Iris pigment epithelial cell (primary cell): ENCODE measurements around the gene CEP57L1.
"Not testable (repeated sequence)": the region's sequence is repeated elsewhere in the genome, so short reads cannot be mapped to it uniquely, and the experiment has no call there.

ENCODE experiments used
- DNase-seq: peaks from one replicate; pipeline ENCODE4 v3.0.0-alpha.2; 2011; ENCODE audit warnings: low read depth

Gene CEP57L1

DNA sequence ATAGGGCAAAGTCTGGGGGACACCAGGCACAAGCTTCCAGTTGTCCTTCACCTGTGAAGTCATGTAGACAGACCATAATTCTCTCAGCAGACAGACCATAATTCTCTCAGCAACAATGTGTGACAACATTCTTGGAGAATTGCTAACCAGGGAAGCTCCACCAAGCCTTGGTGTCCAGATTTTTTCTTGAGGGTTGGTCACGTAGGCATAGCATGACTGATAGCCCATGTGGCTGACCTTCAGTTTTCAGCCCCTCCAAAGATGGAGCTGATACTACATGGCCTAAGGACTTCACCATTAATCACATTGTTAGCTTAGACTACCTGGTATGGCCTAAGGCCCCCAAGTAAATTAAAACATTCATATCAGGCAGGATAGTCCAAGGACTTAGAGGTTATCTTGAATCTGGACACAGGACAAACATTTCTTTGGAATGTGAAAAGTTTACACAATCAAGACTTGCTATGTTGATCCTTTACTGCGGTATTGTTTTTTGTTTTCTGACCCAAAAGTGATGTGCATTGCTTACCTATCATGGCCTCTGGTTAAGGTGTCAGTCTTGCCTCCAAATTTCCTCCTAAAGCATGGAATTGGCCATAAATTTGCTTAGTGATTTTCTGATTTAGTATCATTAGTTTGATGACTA, 76.9 kb downstream of the CEP57L1 start:
- peak; percentile 11 for DNase-seq

DNA sequence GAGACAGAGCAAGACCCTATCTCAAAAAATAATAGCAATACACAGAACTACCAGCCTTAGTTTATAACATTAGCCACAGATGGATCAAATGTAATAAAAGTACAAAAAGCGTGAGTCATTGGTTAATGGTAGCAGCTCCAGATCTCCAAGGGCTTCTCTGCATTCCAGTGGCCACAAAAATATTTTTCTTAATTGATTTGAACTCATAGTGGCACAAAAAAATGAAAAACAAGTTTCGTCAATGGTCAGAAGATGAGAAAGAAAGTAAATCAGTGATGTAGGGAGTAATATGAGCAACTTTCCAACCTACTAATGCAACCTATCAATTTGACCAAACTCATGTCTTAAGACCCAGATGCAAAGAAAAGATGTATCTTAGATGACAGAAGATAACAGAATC, 79.6 kb downstream of the CEP57L1 start:
- DNase-seq = peak; percentile 58

DNA sequence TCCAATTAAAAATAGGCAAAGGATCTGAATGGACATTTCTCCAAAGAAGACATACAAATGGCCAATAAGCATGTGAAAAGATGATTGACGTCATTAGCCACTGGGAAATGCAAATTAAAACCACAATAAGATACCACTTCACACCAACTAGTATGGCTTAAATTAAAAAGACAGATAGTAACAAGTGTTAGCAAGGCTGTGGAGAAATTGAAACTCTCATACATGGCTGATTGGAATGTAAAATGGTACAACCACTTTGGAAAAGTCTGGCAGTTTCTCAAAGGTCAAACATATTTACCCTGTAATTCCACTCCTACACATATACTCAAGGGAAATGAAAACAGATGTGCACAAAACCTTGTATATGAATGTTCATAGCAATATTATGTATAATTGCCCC, 83.6 kb downstream of the CEP57L1 start:
- DNase-seq = no peak

DNA sequence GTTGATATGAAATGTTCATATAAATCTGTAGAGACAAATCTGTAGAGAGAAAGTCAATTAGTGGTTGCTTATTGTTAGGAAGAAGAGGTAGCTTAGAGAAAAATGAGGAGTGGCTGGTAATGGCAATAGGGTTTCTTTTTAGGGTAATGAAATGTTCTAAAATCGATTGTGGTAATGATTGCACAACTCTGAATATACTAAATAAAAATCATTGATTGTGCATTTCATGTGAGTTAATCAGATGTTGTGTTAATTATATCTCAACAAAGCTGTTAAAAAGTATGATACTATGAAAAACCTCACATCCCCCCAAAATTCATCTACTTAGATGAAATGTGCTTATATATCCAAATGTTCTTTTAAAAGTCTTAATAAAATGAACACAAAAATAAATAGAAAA, 84.2 kb downstream of the CEP57L1 start:
- DNase-seq = no peak

DNA sequence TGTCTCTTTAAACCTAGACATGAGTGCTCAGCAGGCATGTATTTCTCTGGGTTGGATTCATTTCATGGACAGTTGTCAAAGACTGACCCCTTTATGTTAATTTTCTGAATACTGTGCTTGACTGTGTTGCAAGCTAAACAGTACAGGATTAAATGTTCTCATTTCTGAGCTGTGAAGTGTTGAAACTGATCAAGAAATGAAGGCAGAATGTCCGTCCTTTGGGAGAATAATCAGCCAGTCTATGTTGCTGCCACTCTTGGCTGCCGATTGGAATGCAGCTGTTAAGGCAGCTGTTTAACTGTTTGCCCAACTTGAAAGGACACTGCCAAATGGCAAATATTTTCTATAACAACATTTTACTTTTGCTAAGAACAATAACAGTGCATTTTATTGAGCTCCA, 87.3 kb downstream of the CEP57L1 start:
- no peak for DNase-seq

DNA sequence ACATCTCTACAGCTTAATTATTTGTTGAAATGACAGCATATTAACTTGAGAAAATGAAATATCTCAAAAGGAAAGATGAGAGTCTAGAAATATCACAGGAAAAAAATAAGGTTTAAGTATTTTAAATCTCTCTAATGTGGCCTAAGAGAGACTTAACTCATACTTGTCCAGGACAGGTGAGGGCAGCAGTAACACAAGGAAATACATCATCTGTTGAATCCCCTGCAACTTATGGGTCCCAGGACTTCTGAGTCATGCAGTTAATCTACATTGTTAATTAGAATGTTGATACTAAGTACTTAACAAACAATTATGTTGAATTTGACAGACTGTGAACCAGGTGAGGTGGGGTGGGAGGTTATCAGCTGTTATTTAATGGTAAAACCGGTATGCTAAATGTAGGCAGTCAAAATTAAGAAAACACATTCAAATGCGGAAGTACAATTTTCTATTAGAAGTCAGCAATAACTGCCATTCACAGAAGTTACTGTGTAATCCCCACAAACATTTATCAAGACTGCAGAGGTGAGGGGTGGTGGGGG, 87.9 kb downstream of the CEP57L1 start:
- DNase-seq = no peak

DNA sequence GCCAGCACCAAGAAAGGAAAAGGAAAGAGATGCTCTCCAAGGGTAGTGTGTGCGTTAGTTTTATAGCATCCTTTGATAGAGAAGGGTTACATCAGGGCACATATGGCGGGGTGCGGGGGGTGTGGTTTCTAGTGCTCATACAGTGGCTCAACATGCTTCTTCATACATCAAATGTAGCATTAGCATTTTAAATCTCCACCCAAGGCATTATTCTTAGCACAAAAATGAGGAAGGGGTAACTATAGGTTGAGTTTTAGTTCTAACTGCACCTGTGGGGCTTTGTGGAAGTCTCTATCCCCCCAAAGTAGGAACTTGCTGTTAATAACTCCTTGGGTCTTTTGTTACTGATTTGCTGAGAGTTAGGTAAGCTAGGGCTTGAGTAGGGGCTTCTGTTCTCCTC, 89.3 kb downstream of the CEP57L1 start:
- no peak for DNase-seq

DNA sequence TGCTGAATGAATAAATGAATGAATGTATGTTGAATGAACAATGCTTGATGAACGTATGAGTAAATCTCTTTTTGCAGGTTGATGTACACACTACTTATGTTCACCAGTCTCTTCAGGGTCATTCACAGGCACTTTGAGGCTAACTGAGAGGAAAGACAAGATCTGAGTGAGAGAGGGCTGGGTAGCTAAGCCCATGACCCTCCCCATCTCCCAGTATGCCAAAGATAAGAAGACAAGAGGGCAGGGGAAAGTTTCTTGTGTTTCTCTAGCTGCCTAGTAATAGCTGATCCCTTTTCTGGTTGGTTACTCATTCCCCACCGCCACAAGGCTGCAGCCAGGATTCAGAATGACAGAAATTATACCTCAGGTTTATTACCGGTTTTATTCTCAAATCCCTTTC, 90.7 kb downstream of the CEP57L1 start:
- no peak for DNase-seq

DNA sequence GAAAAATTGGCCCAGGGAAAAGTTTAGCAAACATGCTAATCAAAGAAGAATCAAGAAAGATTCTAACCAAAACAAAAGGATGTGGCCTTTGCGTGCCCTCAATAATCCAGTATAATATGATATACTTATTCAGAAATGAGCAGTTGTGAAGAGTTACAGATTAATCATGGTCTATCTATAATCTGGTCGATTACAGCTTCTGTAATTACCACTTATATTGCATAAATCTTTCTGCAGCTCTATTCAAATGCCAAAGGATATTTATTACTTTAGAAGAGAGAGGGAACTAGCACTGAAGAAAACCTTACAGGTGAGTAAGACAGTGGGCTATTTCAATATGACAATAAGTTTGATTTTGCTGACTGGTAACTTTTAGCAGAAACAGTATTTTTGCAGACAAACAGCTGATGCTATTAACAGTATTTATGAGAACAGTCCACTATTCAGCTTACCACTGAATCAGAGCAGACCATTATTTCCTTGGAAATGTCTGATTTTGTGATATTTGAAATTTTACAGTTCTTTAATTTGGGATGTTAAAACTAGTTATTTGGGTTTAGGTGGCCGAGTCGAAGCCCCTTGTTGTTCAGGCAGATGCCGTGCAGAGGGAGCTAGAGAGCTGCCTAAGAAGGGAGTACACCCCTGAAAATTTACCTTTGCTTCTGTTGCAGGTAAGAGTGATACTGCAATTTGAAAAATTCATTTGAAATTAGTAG, 92.2 kb downstream of the CEP57L1 start:
- DNase-seq = peak; percentile 35

DNA sequence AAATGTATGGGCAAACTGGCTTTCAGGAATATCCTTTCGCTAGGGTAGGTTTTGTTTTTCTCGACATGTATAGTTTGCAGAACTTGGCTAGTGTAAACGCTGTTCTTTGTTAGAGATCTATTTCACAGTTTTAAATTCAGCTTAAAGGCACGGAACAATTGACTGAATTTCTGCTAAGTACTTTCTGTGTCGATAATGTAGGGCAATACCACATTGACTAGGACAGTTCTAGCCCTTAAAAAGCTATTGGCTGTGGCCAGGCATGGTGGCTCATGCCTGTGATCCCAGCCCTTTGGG, 92.8 kb downstream of the CEP57L1 start:
- no peak for DNase-seq

DNA sequence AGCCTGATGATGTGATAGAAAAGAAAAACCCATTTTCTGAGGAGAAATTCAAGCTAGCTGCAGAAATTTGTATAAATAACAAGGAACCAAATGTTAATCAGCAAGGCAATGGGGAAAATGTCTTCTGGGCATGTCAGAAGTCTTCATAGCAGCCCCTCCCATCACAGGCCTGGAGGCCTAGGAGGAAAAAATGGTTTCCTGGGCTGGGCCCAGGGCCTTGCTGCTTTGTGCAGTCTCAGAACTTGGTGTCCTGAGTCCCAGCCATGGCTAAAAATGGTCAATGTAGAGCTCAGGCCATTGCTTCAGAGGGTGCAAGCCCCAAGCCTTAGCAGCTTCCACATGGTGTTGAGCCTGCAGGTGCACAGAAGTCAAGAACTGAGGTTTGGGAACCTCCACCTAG, 96.1 kb downstream of the CEP57L1 start:
- not testable (repeated sequence) for DNase-seq

DNA sequence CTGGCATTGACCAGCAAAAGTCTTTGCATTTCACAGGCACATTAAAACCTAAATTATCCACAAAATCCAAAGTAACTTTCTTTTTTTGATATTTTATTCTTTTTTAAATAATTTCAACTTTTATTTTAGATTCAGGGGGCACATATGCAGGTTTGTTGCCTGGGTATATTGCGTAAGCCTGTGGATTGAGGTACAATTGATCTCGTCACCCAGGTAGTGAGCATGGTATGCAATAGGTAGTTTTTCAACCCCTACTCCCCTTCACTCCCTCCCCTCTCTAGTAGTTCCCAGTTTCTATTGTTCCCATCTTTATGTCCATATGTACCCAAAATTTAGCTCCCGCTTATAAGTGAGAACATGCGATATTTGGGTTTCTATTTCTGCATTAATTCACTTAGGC, 97.6 kb downstream of the CEP57L1 start:
- no peak for DNase-seq

DNA sequence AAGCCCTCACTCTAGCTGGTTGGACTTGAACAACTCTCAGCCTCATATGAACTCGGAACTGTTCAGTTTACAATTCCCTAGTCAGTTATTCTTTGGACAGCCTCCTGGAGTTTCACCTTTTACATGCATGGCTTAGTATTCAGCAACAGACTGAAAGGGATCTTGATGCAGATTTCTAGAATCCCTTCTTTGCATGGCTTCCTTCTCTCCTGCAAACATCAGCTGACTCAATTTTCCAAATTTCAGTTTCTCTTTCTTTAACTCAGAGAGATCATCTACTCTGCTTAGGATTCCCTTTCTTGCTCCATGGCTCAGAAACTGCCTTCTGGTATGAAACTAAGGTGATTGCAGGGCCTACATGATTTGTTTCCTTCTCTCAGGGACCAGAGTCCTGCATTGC, 99.6 kb downstream of the CEP57L1 start:
- DNase-seq = no peak

DNA sequence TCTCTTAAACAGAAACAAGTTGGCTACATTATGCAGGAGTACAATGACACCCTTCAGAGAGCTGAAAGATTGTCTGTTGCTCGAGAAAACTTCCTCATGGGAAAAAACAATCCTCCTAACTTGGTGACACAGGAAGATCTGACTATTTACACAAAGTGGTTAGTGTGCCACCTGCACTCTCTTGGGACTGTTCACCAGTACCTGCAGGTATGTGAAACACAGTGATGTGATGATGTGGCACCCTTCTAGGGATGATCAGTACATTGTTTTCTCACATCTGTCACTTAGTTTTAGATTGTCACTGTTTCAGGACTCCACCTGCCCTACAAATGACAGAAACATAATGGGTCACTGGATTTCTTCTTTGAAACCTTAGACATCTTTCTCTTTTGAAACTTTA, 101.8 kb downstream of the CEP57L1 start:
- DNase-seq = no peak

DNA sequence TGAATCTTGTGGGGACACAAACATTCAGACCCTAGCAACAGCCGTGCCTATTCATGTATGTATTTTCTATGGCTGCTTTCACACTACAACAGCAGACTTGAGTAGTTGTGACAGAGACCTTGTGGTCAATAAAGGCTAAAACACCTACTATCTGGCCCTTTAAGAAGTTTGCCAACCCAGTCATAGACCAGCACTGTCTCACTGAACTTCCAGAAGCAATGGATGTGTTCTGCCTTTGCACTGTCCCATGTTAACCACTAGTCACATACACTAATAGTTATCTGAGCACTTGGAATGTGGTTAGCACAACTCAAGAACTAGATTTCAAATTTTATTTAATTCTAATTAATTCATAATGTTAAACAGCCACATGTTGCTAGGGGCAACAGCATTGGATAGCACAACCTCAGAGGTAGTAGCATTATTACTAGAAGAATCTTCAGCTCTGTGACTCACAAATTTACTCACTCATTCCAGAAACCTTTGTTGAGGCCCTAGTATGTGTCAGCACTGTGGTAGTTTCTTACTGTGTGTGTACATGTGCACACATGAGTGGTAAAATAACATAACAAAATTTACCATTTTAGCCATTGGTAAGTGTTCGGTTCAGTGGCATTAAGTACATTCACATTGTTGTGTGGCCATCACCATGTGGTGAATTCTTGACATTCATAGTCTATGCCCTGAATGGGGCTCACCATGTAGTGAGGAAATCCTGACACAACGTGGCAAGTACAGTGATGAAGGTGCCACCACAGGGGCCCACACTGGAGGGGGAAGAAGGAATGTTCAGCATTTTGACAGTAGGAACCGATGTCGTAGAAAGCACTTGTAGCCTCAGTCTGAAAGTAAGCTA, 107.3 kb downstream of the CEP57L1 start:
- no peak for DNase-seq

DNA sequence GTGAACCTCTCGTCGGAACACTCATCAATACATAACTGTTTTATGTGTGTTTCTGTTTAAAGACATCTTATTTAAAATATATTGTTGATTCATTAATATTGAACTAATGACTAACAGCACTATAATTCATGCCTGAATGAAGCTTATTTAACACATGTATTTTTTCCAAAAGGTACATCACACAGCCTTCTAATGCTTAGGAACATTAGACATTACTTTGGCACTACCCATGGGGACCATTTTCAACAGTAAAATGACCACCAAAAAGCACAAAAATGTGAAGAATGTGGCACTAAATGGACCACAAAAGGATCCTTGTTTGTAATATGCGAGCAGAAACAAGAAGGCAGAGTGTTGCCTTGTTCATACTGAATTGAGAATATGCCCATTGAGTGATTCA, 109.2 kb downstream of the CEP57L1 start:
- no peak for DNase-seq

DNA sequence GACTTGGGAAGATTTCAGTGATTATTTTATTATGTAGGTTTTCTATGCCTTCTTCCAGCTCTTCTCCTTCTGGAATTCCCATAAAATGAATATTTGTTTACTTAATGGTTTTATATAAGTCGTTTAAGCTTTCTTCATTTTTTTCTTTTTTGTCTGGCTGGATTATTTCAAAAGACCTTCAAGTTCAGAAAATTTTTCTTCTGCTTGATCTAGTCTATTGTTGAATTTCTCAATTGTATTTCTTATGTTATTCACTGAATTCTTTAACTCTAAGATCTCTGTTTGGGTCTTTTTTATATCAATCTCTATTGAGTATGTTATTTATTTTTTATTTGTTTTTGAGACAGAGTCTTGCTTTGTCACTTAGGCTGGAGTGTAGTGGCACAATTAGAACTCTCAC, 117.4 kb downstream of the CEP57L1 start:
- DNase-seq = no peak
